G401 (cell line): ENCODE results near the gene ZNF830. TPM values are rescaled to one million over a fixed set of nuclear protein-coding genes. Genes with fewer than 3 reads are reported as not detected.
"Not testable (repeated sequence)": the region's sequence is repeated elsewhere in the genome, so short reads cannot be mapped to it uniquely, and the experiment has no call there.

Experiments used
- DNase-seq: peaks from one replicate; pipeline ENCODE4 v3.0.0-alpha.2; 2015; ENCODE audit warnings: low spot score
- in situ Hi-C: cut with HindIII; loops from 2 replicates; pipeline ENCODE4 v1.10.0; 2016; ENCODE audit warnings: low sequenced_read_pairs, mixed read lengths
- total RNA-seq: library from RNA; depleted of rRNA; stranded (reverse); fragments of >200 nt; shearing (Covaris generic); gene quantifications from 2 replicates; pipeline ENCODE4 v1.2.3, GENCODE V29; 2014

ZNF830 gene
- total RNA-seq, 1 experiment from 2014 or later, result 16.9 TPM

GRCh38 chr17:34987232-34987631, 25.9 kb downstream of the ZNF830 start:
- in situ Hi-C loops, result loop anchor here (25.0 kb wide), 1 partner anchor 125 kb away; the partner anchor contains the start of genes FNDC8 and RAD51D
- DNase-seq, result no peak

DNA sequence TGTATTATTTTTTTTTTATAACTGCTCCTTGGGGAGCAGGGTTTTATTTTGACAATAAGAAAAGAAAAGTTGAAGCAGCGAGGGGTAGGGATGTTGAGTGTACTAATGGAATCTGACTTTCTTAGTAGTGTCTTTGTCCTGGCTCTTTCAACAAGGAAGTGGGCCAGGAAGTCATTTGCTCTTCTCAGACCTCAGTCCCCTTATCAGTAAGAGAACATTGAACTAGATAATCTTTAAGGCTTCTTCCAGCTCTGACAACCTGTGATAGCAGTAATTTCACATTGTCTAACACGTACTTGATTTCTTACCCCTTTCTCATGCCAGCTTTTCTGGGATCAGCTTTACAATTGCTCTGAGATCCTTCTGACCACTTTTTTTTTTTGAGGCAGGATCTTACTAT, 27.3 kb downstream of the ZNF830 start:
- in situ Hi-C loops, result loop anchor here (25.0 kb wide), 1 partner anchor 124 kb away; the partner anchor contains the start of genes FNDC8 and RAD51D
- no peak for DNase-seq

DNA sequence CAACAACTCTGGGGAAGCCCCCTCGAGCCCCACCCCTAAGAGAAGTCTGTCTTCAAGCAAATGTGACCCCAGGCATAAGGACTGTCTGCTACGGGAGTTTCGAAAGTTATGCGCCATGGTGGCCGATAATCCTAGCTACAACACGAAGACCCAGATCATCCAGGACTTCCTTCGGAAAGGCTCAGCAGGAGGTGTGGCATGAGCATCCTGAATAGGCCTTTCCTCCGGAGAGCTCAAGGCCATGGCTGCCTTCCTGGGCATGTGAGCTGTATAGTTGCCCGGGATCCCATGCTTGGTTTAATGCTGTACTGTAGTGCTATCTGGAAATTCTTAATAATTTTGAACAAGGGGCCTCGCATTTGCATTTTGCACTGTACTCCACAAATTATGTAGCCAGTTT, 28.1 kb downstream of the ZNF830 start:
- in situ Hi-C loops, result loop anchor here (25.0 kb wide), 1 partner anchor 123 kb away; the partner anchor contains the start of genes FNDC8 and RAD51D
- DNase-seq, result no peak

DNA sequence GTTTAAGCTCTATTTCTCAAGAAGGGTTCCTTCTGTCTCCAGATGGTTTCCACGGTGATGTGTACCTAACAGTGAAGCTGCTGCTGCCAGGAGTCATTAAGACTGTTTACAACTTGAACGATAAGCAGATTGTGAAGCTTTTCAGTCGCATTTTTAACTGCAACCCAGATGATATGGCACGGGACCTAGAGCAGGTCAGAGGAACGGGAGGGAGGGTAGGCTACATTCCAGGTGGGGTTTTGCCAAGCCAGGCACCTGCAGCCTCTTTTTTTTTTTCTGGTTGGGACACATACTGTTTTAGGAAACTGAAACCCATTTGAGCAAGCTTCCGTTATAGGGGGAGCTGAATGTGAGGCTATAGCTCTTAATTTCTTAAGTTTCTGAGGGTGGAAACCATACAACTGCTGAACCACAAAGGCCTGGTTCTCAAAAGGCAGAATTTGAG, 29.6 kb downstream of the ZNF830 start:
- in situ Hi-C loops, result loop anchor here (25.0 kb wide), 1 partner anchor 121 kb away; the partner anchor contains the start of genes FNDC8 and RAD51D
- no peak for DNase-seq

- no peak for DNase-seq
- in situ Hi-C loops, result loop anchor here (25.0 kb wide), 1 partner anchor 121 kb away; the partner anchor contains the start of genes FNDC8 and RAD51D
Measured at GRCh38 chr17:34991606-34992005, 30.3 kb downstream of the ZNF830 start.

DNA sequence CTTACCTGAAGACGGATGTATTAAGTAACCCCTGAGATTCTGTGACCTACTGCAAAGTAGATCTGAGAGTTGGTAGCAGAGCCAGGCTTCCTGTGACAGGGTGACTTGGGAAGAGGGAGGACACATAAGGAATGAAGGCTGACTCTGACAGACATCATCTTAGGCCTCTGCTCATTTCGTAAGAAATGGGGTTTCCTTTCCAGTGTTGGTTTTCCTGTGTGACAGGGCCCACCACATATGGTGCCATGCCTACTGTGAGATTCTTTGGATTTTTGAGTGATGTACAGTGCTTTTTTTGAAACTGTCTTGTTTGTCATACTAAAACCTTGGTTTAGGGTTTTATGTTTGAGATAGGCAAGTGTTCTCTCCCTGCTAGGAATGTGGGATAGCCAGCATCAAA, 31.7 kb downstream of the ZNF830 start:
- DNase-seq, result no peak
- in situ Hi-C loops, result loop anchor here (25.0 kb wide), 1 partner anchor 119 kb away; the partner anchor contains the start of genes FNDC8 and RAD51D

- in situ Hi-C loops, result loop anchor here (25.0 kb wide), 1 partner anchor 116 kb away; the partner anchor contains the start of genes FNDC8 and RAD51D
- DNase-seq, result no peak
Measured at GRCh38 chr17:34996422-34997285, 35.3 kb downstream of the ZNF830 start.

- in situ Hi-C loops, result loop anchor here (25.0 kb wide), 1 partner anchor 115 kb away; the partner anchor contains the start of genes FNDC8 and RAD51D
Measured at GRCh38 chr17:34997355-34997862, 36.1 kb downstream of the ZNF830 start.

DNA sequence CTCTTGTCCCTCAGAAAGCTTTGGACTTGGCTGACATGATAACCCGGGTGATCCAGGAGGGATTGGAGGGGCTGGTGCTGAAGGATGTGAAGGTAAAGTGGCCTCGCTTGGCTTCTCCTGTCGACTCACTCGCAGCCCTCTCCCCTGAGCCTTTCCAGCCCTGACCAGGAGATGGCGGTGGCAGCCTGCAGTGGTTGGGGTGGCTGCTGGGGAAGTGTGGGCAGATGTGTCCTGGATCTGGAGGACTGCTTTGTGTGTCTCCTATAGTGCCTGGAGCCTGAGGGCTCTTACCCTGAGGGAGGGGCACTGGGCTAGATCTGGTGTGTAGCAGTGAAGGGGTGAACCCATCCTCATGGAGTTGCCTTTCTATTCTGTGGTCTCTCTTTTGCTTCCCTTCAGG, 36.9 kb downstream of the ZNF830 start:
- DNase-seq, result no peak
- in situ Hi-C loops, result loop anchor here (25.0 kb wide), 1 partner anchor 114 kb away; the partner anchor contains the start of genes FNDC8 and RAD51D

More at GRCh38 chr17:34997355-34997862, 36.1 kb downstream of the ZNF830 start:
- no peak for DNase-seq

DNA sequence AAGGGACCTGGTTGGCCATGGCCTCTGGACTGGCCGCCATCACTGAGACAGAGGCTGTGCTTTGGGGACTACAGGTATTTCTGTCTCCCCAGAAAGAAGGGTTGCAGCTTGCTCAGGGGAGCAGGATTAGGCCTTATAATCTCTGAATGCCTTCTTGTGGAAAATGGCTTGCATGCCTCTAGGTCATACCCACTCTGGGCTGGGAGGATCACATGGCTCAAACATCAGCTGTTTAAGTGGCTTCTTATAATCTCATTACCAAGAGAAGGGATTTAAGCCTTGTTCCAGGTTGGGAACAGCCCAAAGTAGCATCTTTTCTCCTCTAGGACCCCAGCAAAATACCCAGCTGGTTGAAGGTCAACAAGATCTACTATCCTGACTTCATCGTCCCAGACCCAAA, 38.1 kb downstream of the ZNF830 start:
- in situ Hi-C loops, result loop anchor here (25.0 kb wide), 1 partner anchor 113 kb away; the partner anchor contains the start of genes FNDC8 and RAD51D
- DNase-seq, result no peak

DNA sequence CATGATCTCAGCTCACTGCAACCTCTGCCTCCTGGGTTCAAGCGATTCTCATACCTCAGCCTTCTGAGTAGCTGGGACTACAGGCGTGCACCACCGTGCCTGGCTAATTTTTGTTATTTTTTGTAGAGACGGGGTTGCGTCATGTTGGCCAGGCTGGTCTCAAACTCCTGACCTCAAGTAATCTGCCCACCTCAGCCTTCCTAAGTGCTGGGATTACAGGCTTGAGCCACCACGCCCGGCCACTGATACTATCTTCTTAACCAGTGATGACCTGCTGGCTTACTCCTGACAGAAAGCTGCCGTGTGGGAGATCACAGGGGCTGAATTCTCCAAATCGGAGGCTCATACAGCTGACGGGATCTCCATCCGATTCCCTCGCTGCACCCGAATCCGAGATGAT, 39.6 kb downstream of the ZNF830 start:
- in situ Hi-C loops, DNase-seq: not testable (repeated sequence)

DNA sequence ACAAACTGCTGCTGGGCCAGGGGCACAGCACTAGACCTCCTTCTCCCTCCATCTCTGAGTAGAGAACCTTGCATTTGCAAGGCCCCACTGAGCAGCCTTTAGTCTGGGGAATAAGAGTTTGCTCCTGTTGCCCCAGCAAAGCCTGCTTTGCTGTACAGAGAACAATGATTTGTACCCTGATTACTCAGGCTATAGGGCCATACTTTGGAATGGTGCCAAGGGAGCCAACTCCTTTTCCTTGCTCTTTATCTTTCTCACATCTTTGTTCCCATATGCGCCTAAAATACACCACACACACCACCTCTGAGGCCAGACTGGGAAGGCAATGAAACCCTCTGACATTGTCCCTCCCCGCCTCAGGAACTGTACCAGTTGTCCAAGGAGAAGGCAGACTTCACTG, 40.2 kb downstream of the ZNF830 start:
- in situ Hi-C loops, result no loop called here
- no peak for DNase-seq

DNA sequence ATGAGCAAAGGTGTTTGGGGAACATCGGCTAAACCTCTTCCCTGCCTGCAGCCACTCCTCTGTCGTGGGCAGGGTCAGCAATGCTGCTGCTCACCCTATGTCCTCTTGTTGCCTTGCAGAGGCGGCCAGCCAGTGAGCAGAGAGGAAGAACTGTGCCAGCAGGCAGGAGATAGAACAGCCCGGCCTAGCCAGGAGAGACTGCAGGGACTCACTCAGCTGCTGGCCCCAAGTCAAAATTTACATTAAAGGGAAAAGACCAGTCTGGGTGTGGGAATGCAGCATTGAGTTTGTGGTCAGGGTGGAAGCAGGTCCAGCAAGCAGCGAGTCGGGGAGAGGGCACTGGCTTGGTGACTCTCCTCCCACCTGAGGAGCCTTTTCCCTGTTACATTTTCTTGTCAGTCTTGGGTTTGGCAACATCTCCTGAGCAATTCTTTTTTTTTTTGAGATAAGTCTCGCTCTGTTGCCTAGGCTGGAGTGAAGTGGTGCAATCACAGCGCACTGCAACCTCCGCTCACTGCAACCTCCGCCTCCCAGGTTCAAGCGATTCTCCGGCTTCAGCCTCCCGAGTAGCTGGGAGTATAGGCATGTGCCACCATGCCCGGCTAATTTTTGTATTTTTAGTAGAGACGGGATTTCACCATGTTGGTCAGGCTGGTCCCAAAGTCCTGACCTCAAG, 41.7 kb downstream of the ZNF830 start:
- in situ Hi-C loops, result no loop called here
- DNase-seq, result peak; percentile 71

DNA sequence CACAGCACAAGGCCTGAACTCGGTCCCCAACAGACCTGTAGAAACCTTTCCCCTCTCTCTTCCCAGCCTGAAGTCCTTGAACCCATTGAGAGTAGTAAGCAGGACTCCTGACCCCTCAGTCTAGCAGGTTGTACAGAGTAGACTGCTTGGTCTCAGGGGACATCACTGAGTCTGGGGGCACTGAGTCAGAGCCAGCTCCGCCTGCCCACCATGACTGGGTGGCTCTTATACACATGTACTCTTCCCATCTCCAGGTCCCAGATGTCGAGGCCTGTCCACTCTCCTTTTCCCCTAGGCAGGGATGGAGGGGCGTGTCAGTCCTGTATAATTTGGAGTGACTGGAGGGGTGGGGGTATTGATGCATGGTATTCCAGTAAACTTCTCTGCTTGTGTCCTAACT, 42.4 kb downstream of the ZNF830 start:
- no peak for DNase-seq
- in situ Hi-C loops, result no loop called here

DNA sequence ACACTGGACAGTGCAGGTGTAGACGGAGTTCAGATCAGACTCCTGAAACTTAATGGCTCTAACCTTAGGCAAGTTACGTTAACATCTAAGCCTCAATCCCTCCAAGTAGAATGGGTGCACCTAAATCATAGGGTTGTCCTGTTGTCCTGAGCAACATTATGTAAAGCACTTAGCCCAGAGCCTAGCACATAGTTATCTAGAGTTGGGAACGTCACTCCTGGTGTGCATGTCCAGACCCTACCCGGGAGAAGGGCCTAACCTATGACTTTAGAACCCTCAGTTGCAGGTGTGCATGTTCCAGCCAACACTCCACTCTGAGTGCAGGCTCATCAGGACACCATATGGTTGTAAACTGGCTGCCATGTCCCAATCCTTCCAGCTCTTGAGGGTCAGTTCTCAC, 45.0 kb downstream of the ZNF830 start:
- in situ Hi-C loops, result no loop called here
- DNase-seq, result no peak

DNA sequence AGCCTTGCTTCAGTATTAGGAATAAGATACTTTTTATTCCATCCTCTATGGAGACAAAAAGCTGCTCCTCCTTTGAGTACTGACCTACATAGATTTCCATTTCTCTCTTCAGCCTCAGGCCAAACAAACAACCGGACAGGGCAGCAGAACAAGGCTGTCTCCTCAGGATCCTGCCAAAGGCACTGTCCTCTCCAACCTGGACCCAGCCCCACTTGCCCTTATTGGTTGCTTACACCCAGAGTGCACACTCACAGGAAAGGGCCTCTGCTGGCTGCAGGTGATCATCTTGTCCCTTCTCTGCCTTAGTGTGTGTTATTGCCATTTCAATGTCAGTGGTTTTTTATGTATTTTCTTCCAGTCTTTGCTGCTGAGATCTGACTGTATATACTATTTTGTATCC, 45.6 kb downstream of the ZNF830 start:
- peak; percentile 58 for DNase-seq
- in situ Hi-C loops, result no loop called here

DNA sequence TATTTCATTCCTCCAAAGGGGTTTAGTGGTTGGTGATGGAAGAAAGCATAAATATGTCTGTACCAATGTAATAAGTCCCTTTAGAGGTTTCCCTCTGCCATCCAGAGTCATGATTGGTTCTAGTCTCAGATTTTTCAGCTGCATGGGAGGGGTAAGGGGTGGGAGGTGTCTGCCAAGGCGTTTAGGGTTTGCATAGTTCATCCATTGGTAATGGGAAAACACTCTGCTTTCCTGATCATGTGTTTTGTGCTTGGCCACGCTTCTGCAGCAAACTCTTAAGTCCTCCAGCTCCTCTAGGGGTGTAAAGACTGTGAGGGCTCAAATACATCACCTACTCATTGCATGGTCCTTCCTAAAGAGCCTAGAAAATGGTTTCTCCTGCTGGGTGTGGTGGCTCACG, 48.8 kb downstream of the ZNF830 start:
- in situ Hi-C loops, result no loop called here
- no peak for DNase-seq

DNA sequence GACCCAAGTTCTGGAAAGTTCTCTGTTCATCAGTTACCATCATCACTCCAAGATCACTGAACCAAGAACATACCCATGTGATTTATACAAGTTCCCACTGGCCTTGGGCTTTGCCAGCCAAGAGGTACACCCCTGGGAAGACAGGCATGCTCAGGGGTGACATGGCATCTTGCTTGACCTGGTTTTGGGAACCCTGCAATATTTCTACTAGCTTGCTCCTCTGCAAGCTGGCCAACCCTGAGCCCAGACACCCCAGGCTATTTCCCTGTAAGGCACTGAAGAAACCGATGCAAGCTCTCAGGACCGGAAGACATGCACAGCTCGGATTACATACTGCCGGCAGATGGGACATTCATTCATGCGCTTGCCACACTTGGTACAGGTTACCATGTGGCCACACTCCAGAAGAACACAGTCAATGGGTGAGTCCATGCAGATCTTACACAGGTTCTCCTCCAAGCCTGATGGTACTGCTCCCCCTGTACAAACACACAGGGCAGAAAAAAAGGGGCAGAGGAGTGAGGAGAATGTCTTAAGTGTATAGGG, 50.4 kb downstream of the ZNF830 start:
- DNase-seq, result no peak
- in situ Hi-C loops, result no loop called here
